HG02885 (cell line): ENCODE measurements around the gene SPRY4.
"Not testable (repeated sequence)": the region's sequence is repeated elsewhere in the genome, so short reads cannot be mapped to it uniquely, and the experiment has no call there.

ENCODE experiments used
- ATAC-seq: cut with Tn5 transposase; IDR thresholded peaks from one replicate; pipeline ENCODE4 v1.9.1; 2021; ENCODE audit warnings: mild to moderate bottlenecking; ENCODE audit not compliant: unreplicated experiment, poor library complexity

SPRY4 gene

DNA sequence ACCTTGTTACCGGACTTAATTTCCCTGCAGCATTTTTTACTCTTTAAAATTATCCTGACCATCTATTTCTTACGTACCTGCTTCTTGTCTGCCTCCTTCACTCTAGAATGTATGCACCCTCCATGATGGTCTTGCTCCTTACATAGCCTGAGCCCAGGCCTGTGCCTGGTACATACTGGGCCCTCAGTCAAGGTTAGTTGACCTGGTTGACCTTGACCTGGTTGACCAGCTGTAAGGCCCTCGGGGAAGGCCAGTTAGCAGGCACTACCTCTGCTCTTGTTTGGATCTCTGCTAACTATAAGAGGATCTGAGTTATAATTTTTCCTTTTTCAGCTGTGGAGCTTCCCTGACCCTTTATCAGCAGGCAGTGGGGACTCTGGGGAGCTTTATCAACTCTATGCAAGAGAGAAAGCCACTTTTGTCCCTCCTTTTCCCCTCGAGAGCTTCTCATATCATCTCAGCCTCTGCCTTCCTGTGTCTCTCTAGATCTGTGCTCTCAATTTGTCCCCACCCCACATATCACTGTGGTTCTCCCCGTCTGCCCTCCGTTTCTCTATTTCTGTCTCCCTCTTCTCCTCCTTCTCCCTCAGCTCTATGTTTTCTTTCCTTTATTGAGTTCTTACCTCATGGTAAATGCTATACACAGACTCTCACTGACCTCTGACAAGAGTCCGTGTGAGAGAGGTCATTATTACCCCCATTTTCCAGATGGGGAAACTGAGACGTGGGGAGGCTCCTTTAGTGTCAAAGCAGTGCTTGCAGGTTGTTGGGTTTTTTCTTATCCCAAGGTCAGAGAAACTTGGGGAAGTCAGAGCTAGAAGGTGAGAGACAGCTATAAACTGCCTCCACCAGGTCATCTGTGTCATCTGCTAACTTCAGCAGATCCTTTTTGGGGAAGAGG, 28.6 kb downstream of the SPRY4 start:
- ATAC-seq, result no peak

DNA sequence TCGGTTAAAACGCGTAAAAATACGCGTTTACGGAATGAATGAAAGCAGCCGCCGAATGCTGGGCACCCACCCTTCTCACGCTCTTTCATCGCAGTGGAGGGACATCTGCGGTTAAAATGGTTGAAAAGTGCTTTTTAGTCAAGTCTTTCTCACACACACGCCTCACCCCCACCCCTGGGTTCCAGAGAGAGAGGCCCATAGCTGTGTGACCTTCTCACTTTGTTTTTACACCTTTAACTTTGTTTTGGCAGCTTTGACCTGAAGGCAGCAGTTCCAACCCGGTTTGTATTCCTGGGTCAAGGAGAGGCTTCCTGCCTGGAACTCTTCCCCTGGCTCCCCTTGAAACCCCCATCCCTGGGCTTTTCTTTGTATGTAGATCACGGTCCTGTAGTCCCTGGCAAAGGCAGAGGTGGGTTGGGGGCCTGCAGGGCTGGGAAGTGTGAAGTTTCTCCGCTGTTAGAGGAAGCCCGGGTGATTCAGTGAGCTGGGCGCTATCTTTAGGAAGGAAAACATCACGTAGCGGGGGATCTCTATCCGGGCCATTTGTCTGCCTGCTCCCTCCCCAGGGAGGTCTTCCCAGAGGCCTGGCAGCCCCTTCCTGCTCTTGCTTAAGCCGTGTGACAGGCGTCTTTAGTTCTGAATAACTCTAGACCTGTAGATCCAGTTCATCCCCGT, 29.6 kb downstream of the SPRY4 start:
- ATAC-seq, result no peak

DNA sequence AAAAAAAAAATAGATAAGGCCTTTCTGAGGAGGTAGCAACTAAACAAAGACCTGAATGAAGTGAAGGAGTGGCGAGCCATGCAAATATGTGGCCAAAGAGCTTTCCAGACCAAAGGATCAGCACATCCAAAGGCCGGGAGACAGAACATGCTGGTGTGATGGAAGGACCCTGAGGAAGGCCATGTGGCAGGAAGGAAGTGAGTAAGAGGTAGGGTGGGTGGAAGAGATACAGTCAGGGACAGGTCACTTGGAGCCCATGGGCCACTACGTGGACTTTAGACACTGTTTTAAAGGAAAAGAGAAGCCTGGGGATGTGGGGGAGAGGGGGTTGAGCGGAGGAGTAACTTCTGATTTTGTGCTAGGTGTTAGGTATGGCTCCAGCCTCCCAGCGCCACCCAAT, 31.3 kb downstream of the SPRY4 start:
- ATAC-seq, result no peak

DNA sequence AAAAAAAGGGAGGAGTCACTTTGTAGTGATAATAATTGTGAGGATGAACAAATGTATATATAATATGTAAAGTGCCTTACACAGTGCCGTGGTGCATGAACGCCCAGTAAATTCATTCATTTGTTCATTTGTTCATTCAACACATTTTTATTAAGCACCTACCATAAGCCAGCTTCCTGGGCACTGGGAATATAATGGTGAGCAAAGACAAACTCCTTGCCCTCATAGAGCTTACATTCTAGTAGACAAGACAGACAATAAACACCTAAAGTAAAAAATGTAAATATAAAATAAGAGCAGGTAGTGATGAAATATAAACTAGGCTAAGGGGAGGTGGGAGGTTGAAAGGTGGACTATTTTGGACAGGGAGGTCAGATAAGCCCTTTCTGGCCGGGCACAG, 32.0 kb downstream of the SPRY4 start:
- no peak for ATAC-seq

DNA sequence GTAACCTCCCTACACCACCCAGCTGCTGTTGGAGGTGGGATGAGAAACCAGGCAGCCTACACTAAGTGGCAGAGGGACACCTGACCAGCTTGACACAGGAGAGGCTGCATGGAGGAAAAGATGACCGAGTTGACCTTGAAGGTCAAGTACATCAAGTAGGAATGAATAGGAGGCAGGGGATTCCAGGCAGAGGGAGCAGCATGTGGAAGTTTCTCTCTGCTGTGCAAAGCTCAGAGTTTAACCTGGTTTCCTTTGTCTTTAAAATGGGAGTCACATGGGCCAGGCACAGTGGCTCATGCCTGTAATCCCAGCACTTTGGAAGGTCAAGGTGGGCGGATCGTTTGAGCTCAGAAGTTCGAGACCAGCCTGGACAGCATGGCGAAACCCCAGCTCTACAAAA, 32.6 kb downstream of the SPRY4 start:
- ATAC-seq, result no peak

DNA sequence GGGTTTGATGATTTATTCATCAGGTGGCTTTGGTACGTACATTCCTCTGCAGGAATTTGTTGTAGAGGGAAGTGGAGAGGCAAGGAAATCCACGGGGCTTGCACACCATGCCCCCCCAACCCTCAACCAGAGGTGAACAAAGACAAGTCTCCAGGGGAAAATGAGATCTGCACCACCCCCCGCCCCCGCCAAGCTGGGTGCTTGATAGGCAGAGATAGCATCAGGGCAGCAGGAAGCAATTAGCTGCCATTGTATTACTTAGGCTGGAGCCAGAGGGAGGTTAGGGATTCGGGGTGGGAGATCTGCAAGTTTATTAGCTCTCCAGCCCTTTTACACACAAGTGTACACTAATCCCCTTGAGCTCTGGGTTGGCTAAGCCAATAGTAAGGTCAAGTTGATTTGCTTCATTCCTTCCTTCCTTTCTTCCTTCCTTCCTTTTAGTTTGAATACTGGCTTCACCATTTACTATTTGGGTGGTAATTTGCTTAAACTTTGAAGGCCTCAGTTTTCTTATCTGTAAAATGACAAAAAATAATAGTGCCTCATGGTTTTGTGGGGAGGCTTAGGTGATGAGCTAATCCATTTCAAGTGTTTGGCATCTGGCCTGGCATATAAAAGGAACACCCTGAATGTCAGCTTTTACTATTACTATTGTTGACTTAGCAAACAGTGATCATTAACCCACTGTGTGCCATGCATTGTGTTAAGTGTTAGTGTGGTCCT, 34.1 kb downstream of the SPRY4 start:
- ATAC-seq, result no peak

DNA sequence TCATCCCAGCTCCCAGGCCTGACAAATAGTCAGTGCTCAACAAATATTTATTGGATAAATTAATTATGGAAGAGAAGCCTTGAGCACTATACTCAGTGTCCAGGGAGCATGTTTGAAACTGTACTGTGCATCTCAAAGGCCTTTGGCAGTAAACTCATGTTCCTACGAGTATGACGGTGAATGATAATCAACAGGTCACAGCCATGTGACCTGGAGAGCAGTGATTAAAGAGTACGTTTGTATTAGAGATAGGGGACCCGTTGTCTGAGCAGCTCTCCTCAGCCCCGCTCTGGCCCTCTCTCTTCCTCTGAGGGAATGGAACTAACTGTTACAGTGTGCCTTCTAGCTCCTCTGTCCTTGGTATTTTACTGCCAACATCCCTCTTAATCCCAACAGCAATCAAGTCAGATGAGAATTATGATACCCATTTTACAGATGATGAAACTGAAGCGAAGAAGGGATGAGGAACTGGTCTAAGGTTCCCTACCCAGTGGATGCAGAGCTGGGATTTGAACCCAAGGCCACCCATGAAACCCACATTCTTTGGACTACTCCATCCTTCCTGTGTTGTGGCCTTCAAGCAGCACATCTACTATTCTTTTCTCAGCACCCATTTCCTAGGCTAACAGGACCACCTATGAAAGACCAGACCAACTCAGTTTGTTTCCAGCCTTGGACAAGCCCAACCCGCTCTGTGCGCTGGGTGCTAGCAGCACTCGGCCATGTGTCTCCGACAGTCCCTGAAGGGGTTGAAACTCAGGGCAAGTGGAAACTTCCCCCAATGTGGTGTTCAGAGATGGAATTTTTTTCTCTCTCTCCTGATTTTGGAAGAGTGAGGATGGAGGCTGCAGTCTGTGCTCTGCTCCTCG, 34.9 kb downstream of the SPRY4 start:
- no peak for ATAC-seq

DNA sequence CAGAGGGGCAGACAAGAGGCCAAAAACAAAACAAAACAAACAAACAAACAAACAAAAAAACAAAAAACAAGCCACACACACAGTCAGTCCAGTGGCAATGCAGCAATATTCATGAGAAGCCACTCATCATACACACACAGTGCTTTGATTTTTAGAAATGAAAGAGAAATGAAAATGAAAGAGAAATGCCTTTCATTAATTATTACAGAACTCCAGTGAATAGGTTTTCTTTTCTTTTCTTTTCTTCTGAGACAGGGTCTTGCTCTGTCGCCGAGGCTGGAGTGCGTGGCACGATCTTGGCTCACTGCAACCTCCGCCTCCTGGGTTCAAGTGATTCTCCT, 36.9 kb downstream of the SPRY4 start:
- ATAC-seq, result no peak

DNA sequence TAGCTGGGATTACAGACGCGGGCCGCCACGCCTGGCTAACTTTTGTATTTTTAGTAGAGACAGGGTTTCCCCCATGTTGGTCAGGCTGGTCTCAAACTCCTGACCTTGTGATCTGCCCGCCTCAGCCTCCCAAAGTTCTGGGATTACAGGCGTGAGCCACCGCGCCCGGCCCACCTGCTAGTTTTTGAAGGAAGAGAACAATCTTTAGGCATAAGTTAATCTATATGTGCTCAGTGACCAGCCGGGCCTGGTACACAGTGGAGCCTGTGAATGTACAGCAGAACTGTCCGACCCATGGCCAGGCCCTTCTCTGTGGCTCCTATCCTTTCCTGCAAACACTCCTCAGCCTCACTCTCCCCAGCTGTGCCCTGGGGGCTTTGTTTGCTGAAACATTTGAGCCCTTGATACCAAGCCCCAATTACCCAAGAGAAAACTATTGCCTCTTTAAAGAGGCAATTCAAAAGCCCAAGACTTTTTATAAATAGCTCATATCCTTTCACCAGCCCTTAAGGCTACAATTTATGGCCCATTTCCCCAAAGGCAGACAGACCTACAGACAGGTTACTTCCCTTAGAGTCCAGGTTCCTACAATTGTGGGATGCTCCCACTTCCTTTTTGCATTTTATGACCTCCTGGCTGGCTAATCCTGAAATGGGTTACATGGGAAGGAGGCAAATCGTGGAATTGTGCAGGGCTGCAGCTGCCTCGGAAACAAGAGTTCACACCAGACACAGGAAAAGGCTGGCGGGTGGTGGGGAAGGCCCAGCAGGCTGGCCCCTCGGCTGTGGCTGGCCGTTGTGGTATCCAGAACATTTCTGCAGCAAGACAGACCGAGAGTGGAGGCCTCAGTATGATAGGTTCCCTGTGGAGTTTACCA, 37.5 kb downstream of the SPRY4 start:
- no peak for ATAC-seq

DNA sequence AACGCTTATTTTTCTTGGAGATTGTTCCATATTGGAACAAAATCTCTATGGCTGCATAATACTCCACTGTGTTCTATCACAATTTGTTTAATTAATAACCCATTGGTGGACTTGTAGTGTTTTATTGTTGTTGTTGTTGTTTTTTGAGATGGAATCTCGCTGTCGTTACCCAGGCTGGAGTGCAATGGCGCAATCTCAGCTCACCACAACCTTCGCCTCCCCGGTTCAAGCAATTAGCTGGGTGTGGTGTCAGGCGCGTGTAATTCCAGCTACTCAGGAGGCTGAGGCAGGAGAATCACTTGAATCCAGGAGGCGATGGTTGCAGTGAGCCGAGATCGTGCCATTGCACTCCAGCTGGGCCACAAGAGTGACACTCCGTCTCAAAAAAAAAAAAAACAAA, 38.7 kb downstream of the SPRY4 start:
- ATAC-seq, result no peak

DNA sequence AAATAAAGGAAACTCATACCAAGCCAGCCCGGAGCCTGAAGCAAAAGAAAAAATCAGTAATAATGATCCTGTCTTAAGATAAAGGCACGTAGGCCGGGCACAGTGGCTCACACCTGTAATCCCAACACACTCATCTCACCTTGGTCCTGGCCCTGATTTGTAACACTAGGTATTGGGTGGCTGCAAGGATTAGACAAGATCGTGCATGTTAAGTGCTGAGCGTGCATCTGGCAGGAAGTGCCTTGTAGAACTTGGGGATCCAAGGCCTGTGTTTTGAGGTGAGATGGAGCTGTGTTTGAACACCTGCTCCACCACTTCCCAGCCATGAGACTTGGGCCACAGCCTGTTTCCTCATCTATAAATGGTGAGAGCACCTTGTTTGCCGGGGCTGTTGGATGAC, 41.5 kb downstream of the SPRY4 start:
- ATAC-seq, result no peak

DNA sequence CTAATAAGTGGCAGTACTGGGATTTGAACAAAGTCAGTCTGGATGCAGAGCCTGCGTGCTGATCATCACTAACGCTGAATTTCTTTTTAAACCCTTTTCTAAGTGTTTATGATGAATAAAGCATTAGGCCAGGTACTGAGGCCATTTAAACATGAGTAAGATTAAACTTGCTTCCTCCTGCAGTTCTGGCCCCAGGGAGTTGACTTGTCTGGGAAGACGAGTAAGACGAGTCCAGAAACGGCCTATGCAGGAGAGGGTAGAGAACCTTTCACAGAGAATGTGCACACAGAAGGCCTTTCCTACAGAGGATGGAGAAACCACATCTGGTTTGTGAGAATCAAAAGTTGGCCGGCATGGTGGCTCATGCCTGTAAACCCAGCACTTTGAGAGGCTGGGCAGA, 42.9 kb downstream of the SPRY4 start:
- no peak for ATAC-seq

DNA sequence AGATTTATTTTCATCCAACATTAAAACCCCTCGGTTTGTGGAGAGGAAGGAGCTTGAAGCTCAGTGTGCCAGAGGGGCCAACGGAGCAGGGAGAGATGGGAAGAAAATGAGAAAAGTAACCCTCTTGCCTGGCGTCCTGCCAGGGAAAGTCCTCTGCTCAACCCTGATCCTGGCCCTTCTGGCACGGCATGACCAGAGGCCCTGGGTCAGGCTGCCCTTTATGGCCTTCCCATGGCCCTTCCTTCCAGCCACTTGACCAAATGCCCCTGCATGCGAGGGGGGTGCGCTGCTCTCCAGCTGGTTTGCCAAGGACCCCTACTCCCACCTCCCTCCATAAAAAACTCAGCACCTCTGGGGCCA, 43.8 kb downstream of the SPRY4 start:
- no peak for ATAC-seq

DNA sequence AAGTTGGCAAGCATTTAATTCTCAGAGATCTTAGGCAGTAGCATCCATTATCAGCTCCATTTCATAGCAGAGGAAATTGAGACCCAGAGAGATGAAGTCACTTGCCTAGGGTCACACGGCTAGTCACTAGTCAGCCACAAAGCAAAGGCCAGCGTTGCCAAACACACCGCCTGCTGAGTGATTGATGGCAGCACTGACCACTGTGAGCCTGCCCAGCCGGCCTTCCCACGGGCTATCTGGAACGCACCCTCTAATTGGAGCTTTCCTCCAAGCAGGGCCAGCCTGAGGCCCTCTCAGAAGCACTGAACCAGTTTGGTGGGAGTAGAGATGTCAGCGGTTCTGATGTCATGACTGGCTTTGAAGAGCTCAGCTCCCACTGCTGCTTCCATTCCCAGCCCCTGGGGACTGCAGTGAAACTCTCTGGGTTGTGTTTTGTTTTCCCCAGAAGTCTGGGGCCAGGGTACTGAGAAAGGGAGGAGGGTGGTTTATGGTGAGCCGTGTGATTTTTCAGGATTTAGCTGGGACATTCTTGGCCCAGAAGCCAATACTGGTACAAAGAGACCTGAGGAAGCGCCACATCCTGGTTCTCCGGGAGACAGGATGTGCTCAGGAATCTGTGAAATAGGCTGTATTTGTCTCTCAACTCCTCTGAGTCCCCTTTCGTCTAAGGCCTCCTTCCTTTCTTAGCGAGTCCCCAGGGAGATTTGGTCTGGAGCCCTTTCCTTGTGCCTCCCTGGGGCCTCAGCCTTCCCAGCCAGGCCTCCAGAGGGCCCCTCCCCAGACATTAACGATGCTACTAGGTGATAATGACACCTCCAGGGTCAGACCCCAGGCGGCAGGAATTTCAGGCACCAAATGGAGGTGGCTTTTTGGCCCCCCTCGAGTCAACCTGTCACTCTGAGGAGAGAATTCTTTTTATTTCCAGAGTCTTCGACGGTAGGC, 44.5 kb downstream of the SPRY4 start:
- ATAC-seq, result no peak

DNA sequence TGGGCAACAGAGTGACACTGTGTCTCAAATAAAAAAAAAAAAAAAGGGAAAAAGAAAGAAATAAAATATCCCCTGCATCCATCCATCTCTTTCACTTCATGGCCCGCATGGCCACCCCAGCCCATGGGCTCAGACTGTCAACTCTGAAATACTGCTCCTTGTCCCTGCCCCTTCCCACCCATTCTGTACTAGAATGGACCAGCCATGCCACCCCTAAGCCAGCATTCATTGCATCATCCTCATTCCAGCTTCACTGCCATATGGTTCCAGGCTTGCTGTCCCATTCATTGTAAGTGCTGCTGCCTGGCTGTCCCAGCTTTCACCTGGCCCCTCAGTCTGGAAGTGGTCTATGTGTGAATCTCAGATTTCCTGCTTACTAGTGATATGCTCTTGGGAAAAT, 46.2 kb downstream of the SPRY4 start:
- no peak for ATAC-seq

DNA sequence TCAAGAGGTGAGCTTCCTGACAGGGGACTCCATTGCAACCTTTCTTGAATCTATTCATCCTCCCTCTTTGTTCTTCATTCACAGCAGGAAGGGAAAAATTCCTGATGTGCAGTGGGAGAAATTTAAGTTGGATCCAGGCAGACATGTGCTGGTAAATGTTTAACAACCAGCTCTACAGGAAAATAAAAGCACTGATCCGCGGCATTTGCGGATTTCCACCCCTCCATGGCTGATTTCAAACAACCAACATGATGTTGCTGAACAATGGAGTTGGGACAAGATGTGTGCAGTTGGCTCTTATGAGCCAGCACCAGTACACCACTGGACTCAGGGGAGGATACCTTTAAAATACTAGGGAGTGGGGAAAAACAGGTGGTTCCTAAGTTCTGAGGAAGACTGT, 47.0 kb downstream of the SPRY4 start:
- ATAC-seq, result no peak

DNA sequence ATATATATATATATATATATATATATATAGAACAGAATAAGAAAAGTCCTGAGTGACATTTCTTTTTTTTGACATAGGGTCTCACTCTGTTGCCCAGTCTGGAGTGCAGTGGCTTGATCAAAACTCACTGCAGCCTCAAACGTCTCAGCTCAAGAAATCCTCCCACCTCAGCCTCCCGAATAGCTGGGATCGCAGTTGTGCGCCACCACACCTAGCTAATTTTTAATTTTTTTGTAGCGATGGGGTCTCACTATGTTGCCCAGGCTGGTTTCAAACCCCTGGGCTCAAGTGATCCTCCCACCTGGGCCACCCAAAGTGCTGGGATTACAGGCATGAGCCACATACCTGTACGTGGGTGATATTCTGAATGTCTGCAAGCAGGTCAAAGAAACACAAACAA, 48.3 kb downstream of the SPRY4 start:
- ATAC-seq, result no peak

DNA sequence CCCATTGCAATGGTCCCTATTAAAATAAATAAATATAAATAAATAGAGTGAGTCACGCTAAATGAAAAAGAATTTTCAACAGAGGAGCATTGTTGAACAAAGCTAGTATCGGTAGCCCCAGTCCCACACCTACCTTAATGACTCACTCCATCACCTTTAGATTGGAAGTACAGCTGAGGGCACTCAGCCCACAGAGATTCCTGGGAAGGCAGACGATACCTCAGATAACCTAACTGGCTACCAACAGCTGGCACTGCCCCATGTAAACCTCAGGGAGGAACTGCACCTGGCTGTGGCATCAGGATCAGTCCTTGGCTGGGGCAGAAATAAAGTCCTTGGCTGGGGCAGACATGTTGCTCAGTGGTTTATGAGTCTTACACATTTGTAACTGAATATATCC, 49.3 kb downstream of the SPRY4 start:
- ATAC-seq, result no peak

DNA sequence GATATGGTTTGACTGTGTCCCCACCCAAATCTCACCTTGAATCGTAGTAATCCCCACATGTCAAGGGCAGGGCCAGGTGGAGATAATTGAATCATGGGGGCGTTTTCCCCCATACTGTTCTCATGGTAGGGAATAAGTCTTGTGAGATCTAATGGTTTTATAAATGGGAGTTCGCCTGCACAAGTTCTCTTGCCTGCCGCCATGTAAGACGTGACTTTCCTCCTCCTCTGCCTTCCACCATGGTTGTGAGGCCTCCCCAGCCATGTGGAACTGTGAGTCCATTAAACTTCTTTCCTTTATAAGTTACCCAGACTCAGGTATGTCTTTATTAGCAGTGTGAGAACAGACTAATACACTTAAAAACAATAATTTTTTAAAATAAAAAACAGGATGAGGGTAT, 52.2 kb downstream of the SPRY4 start:
- ATAC-seq, result not testable (repeated sequence)
